ENCODE data around the gene CACNA1S. TPM values are rescaled to one million over a fixed set of nuclear protein-coding genes. Genes with fewer than 3 reads are reported as not detected.

The CACNA1S gene
- total RNA-seq, 1 experiment from 2014 or later: not detected

GRCh38 chr1:201023920-201024624 lies 88.2 kb downstream of the CACNA1S start:
- DNase-seq: no peak
- Histone ChIP-seq H3K9me3 (ENCODE audit: low read length) (no peaks in the 10 kb centered on the region), H4K20me1 (ENCODE audit: insufficient read depth, low read depth, low read length) (0 out of 2 replicates have a peak, but pooled peaks cover 4% of the 10 kb centered on the region), H3K79me2 (ENCODE audit: low read length) (no peaks in the 10 kb centered on the region), H3K9me2 (replicated peaks; ENCODE audit: insufficient read depth, low read length) (no peaks in the 10 kb centered on the region), H3K36me3 (ENCODE audit: insufficient read depth, low read length) (no peaks in the 10 kb centered on the region), H3K27me3 (ENCODE audit: low read length) (no peaks in the 10 kb centered on the region), H3K4me2 (ENCODE audit: low read depth, low read length, poor library complexity, severe bottlenecking) (no peak overlapping the region), H3K4me3 (ENCODE audit: low read length) (no peak overlapping the region), H3K27ac (ENCODE audit: low read length) (no peak overlapping the region), H2AFZ (ENCODE audit: low read length) (no peak overlapping the region), H3K9ac (ENCODE audit: low read length) (no peak overlapping the region), H3K4me1 (ENCODE audit: low read length) (peaks cover 16% of the 10 kb centered on the region)

GRCh38 chr1:201023517-201023902 lies 88.7 kb downstream of the CACNA1S start, which contains the start of gene KIF21B:
Gene KIF21B (minus strand): TSS chr1:201023714. CDS start chr1:201023383, 331 bp downstream.
- Histone ChIP-seq H3K4me3 (ENCODE audit: low read length) (no peak within 1 kb of the TSS), H3K27me3 (ENCODE audit: low read length) (no peaks in the 10 kb centered on the region), H3K79me2 (ENCODE audit: low read length) (no peaks in the 10 kb centered on the region), H3K9me3 (ENCODE audit: low read length) (no peaks in the 10 kb centered on the region), H3K9me2 (replicated peaks; ENCODE audit: insufficient read depth, low read length) (no peaks in the 10 kb centered on the region), H2AFZ (ENCODE audit: low read length) (no peak within 1 kb of the TSS), H4K20me1 (ENCODE audit: insufficient read depth, low read depth, low read length) (0 out of 2 replicates have a peak, but pooled peaks cover 4% of the 10 kb centered on the region), H3K4me2 (ENCODE audit: low read depth, low read length, poor library complexity, severe bottlenecking) (peak within 1 kb of the TSS; percentile 11), H3K27ac (ENCODE audit: low read length) (no peak within 1 kb of the TSS), H3K9ac (ENCODE audit: low read length) (no peak within 1 kb of the TSS), H3K36me3 (ENCODE audit: insufficient read depth, low read length) (no peaks in the 10 kb centered on the region), H3K4me1 (ENCODE audit: low read length) (peaks cover 16% of the 10 kb centered on the region)
- DNase-seq: peak; percentile 88

- no peaks in the 10 kb centered on the region for H3K79me2 ChIP-seq (ENCODE audit: low read length)
- no peak overlapping the region for H3K9ac ChIP-seq (ENCODE audit: low read length)
- H2AFZ ChIP-seq (ENCODE audit: low read length): no peak overlapping the region
- no peak overlapping the region for H3K27ac ChIP-seq (ENCODE audit: low read length)
- H3K27me3 ChIP-seq (ENCODE audit: low read length): no peaks in the 10 kb centered on the region
- H3K36me3 ChIP-seq (ENCODE audit: insufficient read depth, low read length): no peaks in the 10 kb centered on the region
- H3K9me2 ChIP-seq (replicated peaks; ENCODE audit: insufficient read depth, low read length): no peaks in the 10 kb centered on the region
- DNase-seq: no peak
- no peak overlapping the region for H3K4me3 ChIP-seq (ENCODE audit: low read length)
- H4K20me1 ChIP-seq (ENCODE audit: insufficient read depth, low read depth, low read length): 0 out of 2 replicates have a peak, but pooled peaks cover 4% of the 10 kb centered on the region
- H3K4me2 ChIP-seq (ENCODE audit: low read depth, low read length, poor library complexity, severe bottlenecking): peak overlapping the region; percentile 11
- peaks cover 16% of the 10 kb centered on the region for H3K4me1 ChIP-seq (ENCODE audit: low read length)
- H3K9me3 ChIP-seq (ENCODE audit: low read length): no peaks in the 10 kb centered on the region
These were observed 89.3 kb downstream of the CACNA1S start for GRCh38 chr1:201022820-201023516.

GRCh38 chr1:201022493-201022819 lies 89.8 kb downstream of the CACNA1S start:
- H3K4me2 ChIP-seq (ENCODE audit: low read depth, low read length, poor library complexity, severe bottlenecking): no peak overlapping the region
- no peaks in the 10 kb centered on the region for H3K9me2 ChIP-seq (replicated peaks; ENCODE audit: insufficient read depth, low read length)
- H3K36me3 ChIP-seq (ENCODE audit: insufficient read depth, low read length): no peaks in the 10 kb centered on the region
- H3K9me3 ChIP-seq (ENCODE audit: low read length): no peaks in the 10 kb centered on the region
- no peak overlapping the region for H2AFZ ChIP-seq (ENCODE audit: low read length)
- 0 out of 2 replicates have a peak, but pooled peaks cover 4% of the 10 kb centered on the region for H4K20me1 ChIP-seq (ENCODE audit: insufficient read depth, low read depth, low read length)
- no peaks in the 10 kb centered on the region for H3K79me2 ChIP-seq (ENCODE audit: low read length)
- H3K27me3 ChIP-seq (ENCODE audit: low read length): no peaks in the 10 kb centered on the region
- peaks cover 16% of the 10 kb centered on the region for H3K4me1 ChIP-seq (ENCODE audit: low read length)
- H3K9ac ChIP-seq (ENCODE audit: low read length): no peak overlapping the region
- H3K4me3 ChIP-seq (ENCODE audit: low read length): no peak overlapping the region
- DNase-seq: no peak
- H3K27ac ChIP-seq (ENCODE audit: low read length): no peak overlapping the region

GRCh38 chr1:201021630-201022492 lies 90.4 kb downstream of the CACNA1S start:
- no peak overlapping the region for H3K4me3 ChIP-seq (ENCODE audit: low read length)
- H4K20me1 ChIP-seq (ENCODE audit: insufficient read depth, low read depth, low read length): 0 out of 2 replicates have a peak, but pooled peaks cover 4% of the 10 kb centered on the region
- no peak overlapping the region for H3K4me2 ChIP-seq (ENCODE audit: low read depth, low read length, poor library complexity, severe bottlenecking)
- peaks cover 15% of the 10 kb centered on the region for H3K4me1 ChIP-seq (ENCODE audit: low read length)
- H3K9me3 ChIP-seq (ENCODE audit: low read length): no peaks in the 10 kb centered on the region
- H3K27me3 ChIP-seq (ENCODE audit: low read length): no peaks in the 10 kb centered on the region
- H3K79me2 ChIP-seq (ENCODE audit: low read length): no peaks in the 10 kb centered on the region
- H3K27ac ChIP-seq (ENCODE audit: low read length): no peak overlapping the region
- H3K9ac ChIP-seq (ENCODE audit: low read length): no peak overlapping the region
- H3K9me2 ChIP-seq (replicated peaks; ENCODE audit: insufficient read depth, low read length): no peaks in the 10 kb centered on the region
- no peak overlapping the region for H2AFZ ChIP-seq (ENCODE audit: low read length)
- H3K36me3 ChIP-seq (ENCODE audit: insufficient read depth, low read length): no peaks in the 10 kb centered on the region
- no peak for DNase-seq

GRCh38 chr1:201020721-201021629 lies 91.3 kb downstream of the CACNA1S start:
- Histone ChIP-seq H3K9me2 (replicated peaks; ENCODE audit: insufficient read depth, low read length) (no peaks in the 10 kb centered on the region), H3K4me2 (ENCODE audit: low read depth, low read length, poor library complexity, severe bottlenecking) (no peak overlapping the region), H3K36me3 (ENCODE audit: insufficient read depth, low read length) (no peaks in the 10 kb centered on the region), H3K9ac (ENCODE audit: low read length) (no peak overlapping the region), H3K27ac (ENCODE audit: low read length) (no peak overlapping the region), H4K20me1 (ENCODE audit: insufficient read depth, low read depth, low read length) (no peaks in the 10 kb centered on the region), H3K79me2 (ENCODE audit: low read length) (no peaks in the 10 kb centered on the region), H3K4me1 (ENCODE audit: low read length) (peaks cover 10% of the 10 kb centered on the region), H3K4me3 (ENCODE audit: low read length) (no peak overlapping the region), H3K9me3 (ENCODE audit: low read length) (no peaks in the 10 kb centered on the region), H2AFZ (ENCODE audit: low read length) (no peak overlapping the region), H3K27me3 (ENCODE audit: low read length) (no peaks in the 10 kb centered on the region)
- peak; percentile 56 for DNase-seq

GRCh38 chr1:201020040-201020591 lies 92.1 kb downstream of the CACNA1S start:
- Histone ChIP-seq H3K79me2 (ENCODE audit: low read length) (no peaks in the 10 kb centered on the region), H3K9ac (ENCODE audit: low read length) (no peak overlapping the region), H3K9me3 (ENCODE audit: low read length) (no peaks in the 10 kb centered on the region), H3K4me3 (ENCODE audit: low read length) (no peak overlapping the region), H2AFZ (ENCODE audit: low read length) (no peak overlapping the region), H3K36me3 (ENCODE audit: insufficient read depth, low read length) (no peaks in the 10 kb centered on the region), H3K4me2 (ENCODE audit: low read depth, low read length, poor library complexity, severe bottlenecking) (no peak overlapping the region), H4K20me1 (ENCODE audit: insufficient read depth, low read depth, low read length) (no peaks in the 10 kb centered on the region), H3K27me3 (ENCODE audit: low read length) (no peaks in the 10 kb centered on the region), H3K4me1 (ENCODE audit: low read length) (peaks cover 10% of the 10 kb centered on the region), H3K27ac (ENCODE audit: low read length) (no peak overlapping the region), H3K9me2 (replicated peaks; ENCODE audit: insufficient read depth, low read length) (no peaks in the 10 kb centered on the region)
- peak; percentile 47 for DNase-seq

Data from Karpas-422 (cell line).